GM12865 (cell line): ENCODE data around the gene FBXO28.
A peak's percentile ranks its signal among the peaks of the same experiment; 100 is the strongest.

ENCODE experiments used
- DNase-seq: peaks from one replicate; pipeline ENCODE4 v3.0.0; 2010; ENCODE audit warnings: low read depth
- H3K4me3 ChIP-seq: 2 replicates; pipeline ENCODE4 v1.5.1; 2011; ENCODE audit warnings: mild to moderate bottlenecking, low read depth, low read length, control low read depth
- CTCF ChIP-seq: IDR thresholded peaks from 2 replicates; pipeline ENCODE4 v1.5.1; 2011; ENCODE audit warnings: low read length, control low read depth, low read depth, inconsistent platforms; ENCODE audit not compliant: insufficient read depth; ENCODE audit errors: missing control alignments

Gene FBXO28

GRCh38 chr1:224113005-224113404 lies 906 bp upstream of the FBXO28 start:
- H3K4me3 ChIP-seq: no peak overlapping the region
- no peak for TF ChIP-seq CTCF
- DNase-seq: no peak

GRCh38 chr1:224113545-224113917 lies 380 bp upstream of the FBXO28 start:
- H3K4me3 ChIP-seq: peak overlapping the region; percentile 86
- DNase-seq: no peak
- TF ChIP-seq CTCF: no peak

GRCh38 chr1:224114787-224115175 lies 870 bp downstream of the FBXO28 start:
- peak overlapping the region; percentile 86 for H3K4me3 ChIP-seq
- no peak for DNase-seq
- TF ChIP-seq CTCF: no peak

GRCh38 chr1:224116131-224116530 lies 2.2 kb downstream of the FBXO28 start:
- no peak for TF ChIP-seq CTCF
- DNase-seq: peak; percentile 69
- H3K4me3 ChIP-seq: 0 out of 2 replicates have a peak overlapping the region, but pooled peaks have one; percentile 9

GRCh38 chr1:224118688-224119087 lies 4.8 kb downstream of the FBXO28 start:
- H3K4me3 ChIP-seq: no peak overlapping the region
- no peak for DNase-seq
- TF ChIP-seq CTCF: no peak

- no peak for TF ChIP-seq CTCF
- no peak for DNase-seq
- no peak overlapping the region for H3K4me3 ChIP-seq
These were observed 9.2 kb downstream of the FBXO28 start for GRCh38 chr1:224123136-224123535.

GRCh38 chr1:224124220-224124619 lies 10.3 kb downstream of the FBXO28 start:
- no peak for DNase-seq
- no peak for TF ChIP-seq CTCF
- no peak overlapping the region for H3K4me3 ChIP-seq
